Stimulated activated CD4-positive, alpha-beta T cell treated with anti-CD3 and anti-CD28 coated beads, Interleukin-1b, Interleukin-23, amount 100 ng/mL, for 24 hours (primary cell): ENCODE data around the gene FAM20C.

Experiments used
- DNase-seq, 4 experiments: peaks; one replicate each; pipeline ENCODE4 v3.0.0-alpha.2; 2020; ENCODE audit warnings: low read depth in 4 of 4, low spot score in 1 of 4

Gene FAM20C

DNA sequence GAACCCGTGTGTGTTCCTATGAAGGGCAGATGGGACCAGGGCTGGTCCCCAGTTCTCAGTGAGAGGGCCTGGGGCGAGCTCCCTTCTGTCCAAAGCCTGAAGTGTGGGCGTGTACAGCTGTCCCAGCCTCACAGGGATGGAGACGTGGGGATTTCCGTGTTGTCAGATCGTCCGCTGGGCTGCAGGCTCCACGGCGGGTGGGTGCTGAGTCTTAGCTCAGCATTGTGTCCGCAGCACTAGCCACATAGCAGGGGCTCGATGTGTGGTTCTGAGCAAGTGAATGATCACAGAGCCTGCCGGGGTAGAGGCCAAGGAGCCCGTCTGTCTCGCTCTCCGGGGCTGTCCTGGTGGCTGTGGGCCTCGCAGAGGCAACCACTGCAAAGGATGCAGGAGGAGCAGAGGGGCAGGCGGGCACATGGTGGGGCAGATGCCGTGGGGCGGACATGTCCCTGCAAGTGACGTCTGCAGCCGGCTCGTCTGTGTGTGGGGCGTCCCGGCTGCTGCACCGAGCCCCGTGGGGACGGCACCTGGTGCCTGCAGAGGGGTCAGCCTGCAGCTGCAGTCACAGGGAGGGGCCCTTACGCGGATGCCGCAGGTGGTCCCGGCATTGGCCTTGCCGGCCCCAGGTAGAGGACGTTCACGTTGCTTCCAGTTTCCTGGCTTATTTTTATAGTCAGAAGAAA, 30.9 kb downstream of the FAM20C start:
- no peak for DNase-seq

DNA sequence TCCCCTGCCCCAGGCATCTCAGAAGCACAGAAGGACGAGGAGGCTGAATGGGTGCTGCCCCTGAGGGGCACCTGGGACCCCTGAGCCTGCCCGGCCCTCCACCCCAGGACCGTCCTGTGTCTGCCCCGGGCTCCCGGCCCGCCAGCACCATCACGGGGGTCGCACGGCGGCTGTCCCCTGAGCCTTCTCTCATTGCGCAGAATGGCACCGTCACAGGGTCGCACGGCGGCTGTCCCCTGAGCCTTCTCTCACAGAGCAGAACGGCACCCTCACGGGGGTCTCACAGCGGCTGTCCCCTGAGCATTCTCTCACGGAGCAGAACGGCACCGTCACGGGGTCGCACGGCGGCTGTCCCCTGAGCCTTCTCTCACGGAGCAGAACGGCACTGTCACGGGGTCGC, 31.5 kb downstream of the FAM20C start:
- no peak for DNase-seq

DNA sequence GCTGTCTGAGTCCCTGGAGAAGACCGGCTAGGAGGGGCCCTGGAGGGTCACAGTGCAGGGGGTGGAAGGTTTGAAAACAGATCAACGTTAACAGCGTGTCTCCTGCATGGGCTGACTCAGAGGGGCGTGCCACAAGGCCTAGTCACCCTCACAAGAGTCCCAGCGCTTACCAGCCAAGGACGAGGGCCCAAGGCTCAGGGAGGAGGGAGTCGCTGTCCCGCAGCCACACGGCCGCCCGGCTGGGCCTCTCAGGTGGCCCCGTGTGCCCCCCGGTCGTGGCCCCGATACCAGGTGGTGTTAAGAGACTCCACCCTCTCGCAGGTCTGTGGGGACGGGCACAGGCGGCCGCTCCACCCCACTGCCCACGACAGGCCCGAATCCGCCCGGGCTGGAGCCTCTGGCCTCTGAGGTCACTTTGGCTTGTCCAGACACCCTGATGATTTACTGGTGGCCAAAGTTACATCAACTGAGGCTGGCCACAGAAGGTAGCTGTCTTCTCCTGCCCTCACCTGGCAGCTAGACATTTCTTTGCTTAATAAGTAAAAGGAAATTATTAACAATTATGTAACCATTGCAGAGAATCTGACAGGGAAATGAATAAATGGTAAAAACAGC, 34.0 kb downstream of the FAM20C start:
- no peak for DNase-seq

DNA sequence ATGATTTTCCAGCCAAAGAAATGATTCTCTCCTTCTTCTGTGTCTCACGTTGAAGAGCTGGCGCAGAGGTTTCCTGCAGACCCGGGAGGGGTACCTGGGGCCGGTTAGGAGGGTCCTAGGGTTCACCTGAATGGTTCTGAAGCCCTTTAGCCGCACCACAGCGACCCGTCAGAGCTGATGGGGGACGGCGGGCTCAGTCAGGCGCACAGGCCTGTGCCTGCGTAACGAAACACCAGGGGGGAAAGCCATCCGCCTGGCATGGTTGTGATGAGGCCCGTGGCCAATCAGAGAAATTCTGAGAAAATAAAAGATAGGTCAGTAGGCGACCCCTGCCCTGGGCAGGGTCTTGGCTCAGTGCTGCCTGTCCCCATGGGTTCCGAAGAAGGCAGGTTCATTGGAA, 35.6 kb downstream of the FAM20C start:
- no peak for DNase-seq

DNA sequence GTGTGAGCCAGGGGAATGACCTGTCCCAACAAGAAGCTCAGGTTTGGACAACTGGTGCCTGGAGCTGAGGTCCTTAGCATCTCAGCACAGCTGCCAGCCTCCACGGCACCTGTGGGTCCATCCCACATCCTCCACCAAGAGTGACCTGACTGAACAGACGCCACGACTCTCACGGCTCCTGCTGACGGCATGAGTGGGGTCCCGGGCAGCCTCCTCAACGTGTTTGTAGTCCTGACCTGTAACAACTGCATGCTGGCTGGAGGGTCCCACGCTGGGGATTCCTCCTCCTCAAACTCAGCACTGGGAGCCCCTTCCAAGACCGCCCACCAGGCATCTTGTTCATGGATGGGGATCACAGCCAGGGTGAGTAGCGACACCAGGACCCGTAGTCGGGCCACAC, 36.2 kb downstream of the FAM20C start:
- no peak for DNase-seq

DNA sequence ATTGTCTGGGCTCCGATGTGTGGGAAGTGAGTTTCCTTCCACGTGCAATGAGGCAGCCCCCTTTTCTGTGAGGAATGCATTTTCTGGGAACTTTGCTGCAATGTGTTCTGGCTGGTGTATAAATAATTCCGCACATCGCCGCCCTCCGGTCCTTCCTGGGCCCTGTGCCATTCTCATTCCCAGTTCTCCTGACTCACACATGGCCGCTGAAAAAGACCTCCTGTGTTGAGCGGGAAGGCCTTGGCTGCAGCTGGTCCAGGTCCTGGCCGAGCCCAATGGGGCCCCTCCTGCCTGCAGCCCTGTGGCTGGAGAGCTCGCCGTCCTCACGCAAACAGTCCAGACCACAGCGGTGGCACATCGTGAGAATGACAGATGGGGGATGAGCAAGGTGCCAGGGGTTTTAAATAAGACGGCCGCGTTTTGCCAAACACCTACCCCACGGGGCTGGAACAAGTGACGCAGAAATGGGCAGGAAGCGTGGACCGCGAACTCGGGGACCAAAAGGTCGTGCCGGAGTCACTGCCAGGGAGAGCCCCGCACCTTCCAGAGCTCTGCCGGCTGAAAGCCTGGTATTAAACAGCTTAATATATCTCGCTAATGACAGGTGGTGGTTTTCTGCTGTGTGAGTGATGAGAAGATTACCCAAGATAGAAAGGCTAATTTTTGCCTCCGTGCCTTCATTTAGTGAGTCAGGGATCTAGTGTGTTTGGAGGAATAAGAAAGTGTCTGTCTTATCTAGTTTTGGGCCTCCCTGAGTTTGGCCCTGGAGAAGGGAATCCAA, 37.0 kb downstream of the FAM20C start:
- no peak for DNase-seq

DNA sequence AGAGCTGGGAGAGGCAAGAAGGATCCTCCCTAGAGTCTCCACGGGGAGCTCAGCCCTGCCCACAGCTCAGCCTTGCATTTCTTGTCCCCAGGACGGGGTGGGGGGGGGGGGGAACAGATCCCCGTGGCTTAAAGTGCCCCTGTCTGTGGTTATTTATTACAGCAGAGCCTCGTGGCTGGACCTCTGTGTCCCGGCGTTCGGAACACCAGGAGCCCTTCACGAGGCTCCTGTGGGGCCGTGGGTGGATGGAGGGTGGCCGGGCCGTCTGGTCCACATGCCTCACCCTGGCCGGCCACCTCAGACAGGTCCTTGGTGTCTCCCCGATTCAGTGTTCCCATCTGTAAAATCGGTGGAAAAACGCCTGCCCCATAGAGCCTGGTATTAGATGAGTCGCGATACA, 37.9 kb downstream of the FAM20C start:
- DNase-seq, result no peak

DNA sequence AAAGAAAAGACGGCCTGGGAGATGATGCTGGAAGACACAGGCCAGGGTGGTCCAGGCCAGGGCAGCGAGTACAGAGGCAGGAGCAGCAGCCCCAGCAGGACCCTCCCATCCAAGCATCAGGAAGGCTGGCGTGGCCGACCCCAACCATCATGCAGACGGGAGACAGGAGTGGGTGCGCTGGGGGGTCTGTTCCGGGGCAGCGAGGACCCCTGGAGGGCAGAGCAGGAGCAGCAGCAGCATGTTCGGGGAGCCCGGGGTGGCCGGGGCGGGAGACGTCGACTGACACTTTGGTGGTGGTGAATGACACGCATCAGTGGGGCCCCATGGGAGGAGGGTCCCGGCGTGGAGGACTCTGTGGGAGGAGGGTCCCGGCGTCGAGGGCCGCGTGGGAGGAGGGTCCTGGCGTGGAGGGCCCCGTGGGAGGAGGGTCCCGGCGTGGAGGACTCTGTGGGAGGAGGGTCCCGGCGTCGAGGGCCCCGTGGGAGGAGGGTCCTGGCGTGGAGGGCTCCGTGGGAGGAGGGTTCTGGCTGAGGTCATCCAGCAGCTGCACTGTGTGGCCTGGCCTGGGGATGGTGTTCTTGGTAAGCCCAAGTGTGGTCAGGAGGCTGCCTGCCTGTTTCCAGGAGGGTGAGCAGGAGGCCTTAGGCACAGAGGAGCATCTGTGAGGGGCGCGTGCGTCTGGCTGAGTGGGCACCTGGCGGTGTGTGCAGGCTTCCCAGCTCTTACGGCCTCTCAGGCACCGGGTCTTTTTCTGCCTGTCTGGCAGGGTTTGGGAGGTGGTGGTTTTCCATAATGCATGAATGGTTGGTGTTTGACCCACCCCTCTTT, 38.9 kb downstream of the FAM20C start:
- no peak for DNase-seq

DNA sequence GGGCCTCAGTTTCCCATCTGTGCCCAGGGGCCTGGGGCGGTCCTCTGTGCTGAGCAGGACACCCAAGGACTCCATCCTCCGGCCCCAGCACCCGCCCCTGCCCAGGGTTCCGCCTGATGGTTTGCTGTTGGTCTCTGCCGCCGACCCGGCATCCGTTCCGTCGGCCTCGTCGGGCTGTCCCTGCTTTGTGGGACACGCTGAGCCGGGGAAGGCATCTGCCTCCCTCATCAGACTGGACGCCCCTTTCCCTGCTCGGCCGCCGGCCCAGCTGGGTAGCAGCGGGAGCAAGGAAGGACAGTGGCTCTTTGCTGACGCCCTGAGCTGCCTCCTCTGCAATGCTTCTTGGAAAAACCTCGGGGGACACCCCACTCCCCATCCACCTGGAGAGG, 39.5 kb downstream of the FAM20C start:
- no peak for DNase-seq

DNA sequence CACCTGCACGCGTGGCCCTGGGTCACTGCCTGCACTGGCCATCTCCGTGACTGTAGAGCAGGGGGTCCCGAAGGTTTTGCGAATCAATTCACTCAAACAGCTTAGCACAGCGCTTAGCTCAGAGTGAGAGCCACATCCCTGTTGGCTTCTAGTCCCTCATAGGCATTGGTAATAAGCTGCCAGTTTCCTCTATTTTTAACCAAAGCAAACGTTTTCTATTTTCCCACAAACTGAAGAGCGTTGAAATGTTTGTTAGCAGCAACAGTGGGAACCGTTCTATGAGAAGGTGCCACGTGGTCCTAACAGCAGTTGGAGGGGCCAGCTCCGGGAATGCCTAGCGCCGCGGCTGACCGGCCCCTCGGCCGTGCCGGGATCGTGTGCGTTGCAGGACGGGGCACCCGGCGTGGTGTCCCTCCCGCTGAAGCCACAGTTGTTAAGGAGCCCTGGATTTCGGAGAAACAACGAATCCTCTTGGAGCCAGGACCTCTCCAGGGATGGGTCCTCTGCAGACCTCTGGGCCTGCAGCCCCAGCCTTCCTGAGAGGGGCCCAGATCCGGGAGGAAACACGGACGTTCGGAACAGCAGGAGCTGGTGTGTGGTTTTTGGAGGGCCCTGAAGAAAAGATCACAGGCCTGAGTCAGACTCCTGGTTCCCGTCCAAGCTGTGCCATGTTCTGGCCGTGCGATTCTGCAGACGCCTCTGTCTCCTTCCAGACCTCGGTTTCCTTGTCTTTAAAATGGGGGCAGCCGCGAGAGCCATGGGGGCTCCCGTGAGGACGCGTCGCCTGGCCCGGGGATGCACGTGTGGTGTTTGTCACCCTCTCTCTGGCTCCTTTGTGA, 40.3 kb downstream of the FAM20C start:
- no peak for DNase-seq

DNA sequence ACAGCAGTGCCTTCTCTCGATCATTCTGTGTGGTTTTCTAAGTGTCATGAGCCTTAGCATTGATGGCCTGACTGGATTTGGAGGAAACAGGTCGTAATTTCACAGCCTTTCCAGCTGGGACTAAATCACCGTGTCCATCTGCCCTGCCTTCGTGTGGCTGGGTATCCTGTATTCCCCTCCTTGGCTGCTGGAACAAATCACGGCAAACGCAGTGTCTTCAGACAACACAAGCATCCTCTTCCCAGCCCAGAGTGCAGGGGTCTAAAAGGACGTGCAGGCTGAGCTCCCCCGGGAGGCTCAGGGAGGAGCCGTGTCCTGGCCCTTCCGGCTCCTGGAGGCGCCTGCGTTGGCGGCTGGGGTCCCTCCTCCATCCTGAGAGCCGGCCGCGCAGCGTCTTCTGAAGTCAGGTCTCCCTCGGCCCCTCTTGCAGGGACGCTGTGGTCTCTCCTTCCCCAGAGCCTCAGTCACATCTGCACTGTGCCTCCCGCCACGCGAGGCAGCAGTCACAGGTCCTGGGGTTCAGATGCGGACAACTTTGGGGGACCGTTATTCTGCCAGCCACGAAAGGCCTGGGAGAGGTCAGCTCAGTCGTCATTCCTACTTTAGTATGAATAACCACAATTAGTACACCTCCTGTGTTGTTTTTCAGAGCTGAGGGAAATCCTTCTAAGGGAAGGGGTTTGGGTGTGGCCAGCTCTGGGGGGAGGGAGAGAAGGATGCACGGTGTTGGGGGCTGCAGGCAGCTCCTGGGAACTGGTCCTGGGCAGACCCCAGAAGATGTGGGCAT, 41.1 kb downstream of the FAM20C start:
- no peak for DNase-seq

DNA sequence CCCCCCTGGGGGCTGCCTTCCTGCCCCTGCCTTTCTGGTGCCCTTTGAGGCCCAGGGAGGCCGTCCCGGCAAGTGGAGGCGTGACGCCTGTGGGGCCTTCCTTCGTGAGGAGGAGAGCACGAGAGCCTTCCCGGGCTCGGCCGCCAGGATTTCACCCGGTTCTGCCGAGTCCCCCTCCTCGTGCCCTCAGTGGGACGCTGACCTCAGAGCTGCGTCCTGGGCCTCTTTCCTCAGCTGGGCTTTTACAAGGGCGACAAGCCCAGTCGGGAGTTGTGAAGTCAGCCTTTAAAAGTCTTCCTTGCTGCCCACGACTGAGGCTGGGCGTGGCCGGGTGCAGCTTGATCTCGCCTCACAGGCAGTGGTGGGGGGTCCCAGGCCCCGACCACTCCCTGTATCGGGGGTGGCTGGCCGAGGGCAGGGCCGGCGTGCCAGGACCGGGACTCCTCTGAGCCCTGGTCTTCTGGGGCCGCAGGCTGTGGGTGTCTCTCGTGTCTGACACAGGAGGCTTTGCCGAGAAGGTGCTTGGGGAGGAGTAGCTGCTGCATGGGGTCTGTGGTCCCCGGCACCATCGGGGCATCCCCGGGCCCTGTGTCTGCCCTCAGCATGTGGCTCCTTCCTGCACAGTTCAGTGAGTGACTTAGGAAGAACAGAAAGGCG, 41.8 kb downstream of the FAM20C start:
- DNase-seq, result no peak

DNA sequence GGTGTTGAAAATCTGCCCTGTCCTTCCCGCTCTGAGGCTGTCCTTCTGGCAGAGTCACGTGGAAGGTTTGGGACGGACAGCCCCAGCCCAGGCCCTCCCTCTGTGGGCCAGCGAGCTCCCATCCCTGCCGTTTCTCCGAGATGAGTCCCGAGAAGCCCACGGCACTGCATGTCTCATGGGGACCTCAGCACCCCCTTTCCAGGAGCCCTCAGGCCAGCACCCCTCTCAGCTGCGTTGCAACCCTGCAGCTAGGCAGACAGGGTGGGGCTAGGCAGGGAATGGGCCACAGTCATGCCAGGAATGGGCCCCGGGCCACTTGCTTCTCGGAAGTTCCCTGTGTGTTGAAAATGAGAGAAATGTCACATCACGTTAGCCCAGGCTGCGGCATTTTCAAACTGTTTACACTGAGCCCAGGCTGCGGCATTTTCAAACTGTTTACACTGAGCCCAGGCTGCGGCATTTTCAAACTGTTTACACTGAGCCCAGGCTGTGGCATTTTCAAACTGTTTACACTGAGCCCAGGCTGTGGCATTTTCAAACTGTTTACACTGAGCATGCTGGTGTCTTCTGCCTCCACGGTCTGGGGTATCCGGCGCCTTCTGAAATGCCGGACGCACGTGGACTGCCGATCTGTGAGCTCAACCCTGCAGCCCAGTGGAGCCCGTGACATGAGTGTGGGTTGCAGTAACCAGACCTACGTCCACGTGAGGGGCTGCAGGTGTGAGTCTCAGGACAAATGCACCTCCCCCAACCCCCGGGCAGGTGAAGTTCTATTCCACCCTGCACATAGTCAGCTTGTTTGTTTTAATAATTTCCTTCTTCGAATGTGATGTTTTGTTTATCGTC, 42.6 kb downstream of the FAM20C start:
- no peak for DNase-seq

DNA sequence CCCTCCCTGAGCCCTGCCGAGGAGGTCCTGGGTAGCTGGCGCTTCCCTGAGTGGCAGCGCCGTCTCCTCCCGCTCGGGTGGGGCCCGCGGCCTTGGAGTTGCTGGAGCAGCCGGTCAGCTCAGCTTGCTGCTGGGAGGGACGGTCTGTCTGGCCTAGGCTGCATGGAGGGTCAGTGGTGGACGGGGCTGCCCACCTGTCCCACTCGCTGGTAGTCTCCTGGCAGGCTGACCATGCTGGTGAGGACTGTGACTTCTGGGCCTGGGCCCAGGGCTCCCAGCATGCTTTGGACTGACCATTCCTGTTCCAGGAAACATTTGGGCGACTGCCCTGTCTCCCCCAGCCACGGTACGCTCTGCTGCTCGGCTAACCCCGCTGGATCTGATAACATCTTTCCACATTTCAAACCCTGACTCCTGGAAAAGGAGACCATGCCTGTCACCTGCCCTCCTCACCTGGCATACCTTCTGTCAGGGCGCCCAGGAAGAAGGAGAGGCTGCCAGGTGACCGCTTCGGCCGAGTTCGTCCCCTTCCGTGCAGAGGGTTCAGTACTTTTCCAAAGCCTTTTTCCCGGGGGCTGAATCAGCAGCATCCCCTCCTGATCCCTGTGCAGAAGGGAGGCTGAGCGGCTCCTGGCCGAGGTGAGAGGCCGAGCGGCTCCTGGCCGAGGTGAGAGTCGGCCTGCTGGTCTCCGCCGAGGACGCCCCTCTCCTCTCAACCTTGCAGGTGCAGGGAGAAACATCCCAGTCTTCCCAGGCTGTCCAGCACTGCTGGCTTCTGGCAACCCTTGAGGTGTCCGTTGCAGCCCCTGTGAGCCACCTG, 43.4 kb downstream of the FAM20C start:
- no peak for DNase-seq

DNA sequence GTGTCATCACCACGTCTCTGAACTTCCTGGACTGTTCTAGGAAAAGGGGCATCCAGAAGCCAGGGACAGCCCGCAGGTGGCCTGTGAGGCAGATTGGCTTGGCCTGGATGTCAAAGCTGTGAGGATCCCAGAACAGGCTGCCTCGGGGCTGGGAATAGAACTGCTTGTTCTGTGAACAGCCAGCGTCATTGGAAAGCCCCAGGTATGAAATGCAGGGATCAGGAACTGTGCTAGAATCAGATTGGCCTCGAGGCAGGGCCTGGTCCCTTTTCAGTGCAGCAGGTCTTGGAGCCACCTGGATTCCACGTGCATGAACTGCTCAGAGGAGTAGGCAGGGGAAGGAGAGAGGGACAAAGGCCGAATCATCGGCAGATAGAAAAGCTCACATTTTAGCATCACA, 44.6 kb downstream of the FAM20C start:
- no peak for DNase-seq

DNA sequence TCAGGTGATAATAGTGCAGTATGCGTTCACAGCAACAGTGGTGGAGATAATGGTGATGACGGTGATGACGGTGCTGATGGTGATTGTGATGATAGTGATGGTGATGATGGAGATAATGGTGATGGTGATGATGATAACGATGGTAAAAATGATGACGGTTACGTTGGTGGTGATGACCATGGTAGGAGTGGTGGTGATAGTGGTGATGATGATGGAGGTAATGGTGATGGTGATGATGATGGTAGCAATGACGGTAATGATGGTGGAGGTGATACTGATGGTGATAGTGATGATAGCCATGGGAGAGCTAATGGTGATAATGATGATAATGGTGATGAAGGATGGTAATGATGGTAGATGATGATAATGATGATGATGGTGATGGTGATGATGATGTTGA, 45.0 kb downstream of the FAM20C start:
- DNase-seq, result no peak

DNA sequence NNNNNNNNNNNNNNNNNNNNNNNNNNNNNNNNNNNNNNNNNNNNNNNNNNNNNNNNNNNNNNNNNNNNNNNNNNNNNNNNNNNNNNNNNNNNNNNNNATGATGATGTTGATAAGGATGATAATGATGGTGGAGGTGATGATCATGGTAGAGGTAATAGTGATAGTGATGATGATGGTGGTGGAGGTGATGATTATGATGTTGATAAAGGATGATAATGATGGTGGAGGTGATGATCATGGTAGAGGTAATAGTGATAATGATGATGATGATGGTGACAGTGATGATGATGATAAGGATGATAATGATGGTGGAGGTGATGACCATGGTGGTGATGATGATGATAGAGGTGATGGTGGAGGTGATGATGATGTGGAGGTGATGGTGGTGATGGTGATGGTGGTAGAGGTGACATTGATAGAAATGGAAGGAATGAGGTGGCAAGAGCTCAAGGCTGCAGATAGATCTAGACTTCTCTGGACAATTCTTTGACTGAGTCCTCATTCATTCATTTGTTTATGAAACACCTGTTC, 47.8 kb downstream of the FAM20C start:
- no peak for DNase-seq
